ENCODE results near the gene RPL4.
"Not testable (repeated sequence)": the region's sequence is repeated elsewhere in the genome, so short reads cannot be mapped to it uniquely, and the experiment has no call there.

Gene RPL4

DNA sequence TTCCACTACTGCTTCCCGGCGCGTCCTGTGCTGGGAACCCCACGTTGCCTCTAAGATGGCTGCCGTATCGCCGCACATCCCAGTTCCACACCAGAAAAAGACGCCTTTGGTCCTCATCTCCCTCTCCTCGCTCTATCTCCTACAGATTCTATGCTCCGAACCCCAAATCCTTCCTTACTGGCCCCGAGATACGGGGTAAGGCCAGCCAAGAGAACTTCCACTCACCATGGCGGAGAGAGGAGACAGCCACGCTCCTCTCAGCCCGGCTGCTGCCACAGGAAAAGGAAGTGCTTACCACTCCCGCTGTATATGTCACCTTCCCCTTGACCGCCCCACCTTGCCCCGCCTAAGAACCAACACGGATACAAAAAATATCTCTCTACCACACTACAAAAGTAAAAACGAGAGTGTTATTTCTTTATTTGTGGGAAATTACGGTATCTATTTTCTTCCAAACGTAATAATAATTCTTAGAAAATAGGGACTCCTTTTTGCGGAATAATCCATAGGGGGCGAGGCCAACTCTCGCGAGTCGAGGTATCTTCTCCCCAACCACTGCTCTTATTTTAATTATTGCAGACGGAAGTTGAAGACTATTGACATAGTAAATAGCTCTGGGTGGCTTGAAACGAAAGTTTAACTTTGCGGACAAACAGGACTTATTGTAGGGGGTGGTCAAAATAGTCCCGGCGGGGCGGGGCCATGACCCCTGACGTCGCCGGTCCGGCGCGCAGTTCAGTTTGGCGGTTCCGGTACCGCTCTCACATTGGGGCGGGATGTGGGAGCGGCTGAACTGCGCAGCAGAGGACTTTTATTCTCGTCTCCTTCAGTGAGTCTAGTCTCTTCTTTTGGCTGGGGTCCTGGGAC, at the start of gene RPL4, which contains the start of gene ZWILCH:
Gene RPL4, minus strand, starts transcription at position 293 of the 867 bp plus-strand sequence. Its CDS starts 65 bp downstream, at position 228.
Gene ZWILCH, plus strand, starts transcription at position 764 of the 867 bp plus-strand sequence. Its CDS starts 13 bp downstream, at position 777.
- peak; percentile 82 to 83 for DNase-seq

DNA sequence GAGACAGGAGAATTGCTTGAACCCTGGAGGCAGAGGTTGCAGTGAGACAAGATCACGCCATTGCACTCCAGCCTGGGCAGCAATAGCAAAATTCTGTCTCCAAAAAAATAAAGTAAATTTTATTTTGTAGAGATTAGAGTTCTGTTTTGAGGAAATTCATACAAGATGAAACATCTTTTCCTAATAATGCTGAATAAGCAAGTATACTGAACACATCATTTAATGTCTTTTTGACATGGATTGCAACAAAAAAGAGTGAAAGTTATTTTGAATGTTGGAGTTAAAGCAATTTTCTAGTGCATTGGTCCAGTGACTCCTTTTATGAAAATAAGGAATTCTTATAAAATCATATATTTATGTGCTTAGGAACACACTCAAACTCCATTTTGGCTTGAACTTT, 40.6 kb upstream of the RPL4 start:
- DNase-seq, result no peak

DNA sequence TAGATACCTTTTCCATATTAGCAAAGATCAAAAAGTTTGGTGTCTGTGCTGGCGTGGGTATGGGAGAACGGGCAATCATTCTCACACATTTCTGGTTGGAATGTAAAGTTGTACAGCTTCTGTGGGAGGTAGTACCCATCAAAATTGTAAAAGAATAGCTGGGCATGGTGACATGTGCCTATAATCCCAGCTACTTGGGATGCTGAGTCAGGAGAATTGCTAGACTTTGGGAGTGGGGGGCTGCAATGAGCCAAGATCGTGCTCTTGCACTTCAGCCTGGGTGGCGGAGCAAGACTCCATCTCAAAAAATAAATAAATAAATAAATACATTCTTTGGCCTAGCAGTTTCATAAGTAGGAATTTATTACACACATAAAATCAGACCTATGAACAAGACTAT, 38.2 kb upstream of the RPL4 start:
- DNase-seq, result no peak

DNA sequence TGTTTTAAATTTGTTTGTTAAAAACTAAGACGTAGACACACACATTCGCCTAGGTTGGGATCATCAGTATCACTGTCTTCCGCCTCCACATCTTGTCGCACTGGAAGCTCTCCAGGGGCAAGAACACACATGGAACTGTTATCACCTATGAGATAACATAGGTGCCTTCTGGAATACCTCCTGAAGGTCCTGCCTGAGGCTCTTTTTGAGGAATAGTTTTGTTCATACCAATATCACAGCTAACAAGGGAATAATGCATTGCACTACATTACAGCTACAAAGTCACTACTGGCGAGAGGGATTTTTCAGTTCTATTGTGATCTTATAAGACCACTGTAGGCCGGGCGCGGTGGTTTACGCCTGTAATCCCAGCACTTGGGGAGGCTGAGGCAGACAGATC, 30.4 kb upstream of the RPL4 start:
- no peak for DNase-seq

DNA sequence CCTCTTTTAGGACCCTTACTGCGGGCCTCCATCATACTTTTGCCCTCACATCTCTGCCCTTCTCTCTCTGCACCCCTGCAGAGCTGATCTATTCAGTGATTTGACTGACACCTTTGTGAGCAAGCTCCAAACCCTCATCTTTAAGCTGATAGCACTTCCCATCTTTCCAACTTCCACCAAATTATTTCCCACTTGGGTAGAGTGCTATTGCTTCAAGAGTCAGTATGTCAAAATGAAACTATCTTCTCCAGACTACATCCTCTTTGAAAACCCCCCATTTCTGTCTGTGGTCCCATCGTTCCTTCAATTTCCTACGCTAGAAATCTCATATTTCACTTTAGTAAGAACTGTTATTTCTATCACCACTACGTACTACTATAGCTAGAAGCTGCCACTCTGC, 20.2 kb upstream of the RPL4 start:
- peak; percentile 49 to 53 for DNase-seq

DNA sequence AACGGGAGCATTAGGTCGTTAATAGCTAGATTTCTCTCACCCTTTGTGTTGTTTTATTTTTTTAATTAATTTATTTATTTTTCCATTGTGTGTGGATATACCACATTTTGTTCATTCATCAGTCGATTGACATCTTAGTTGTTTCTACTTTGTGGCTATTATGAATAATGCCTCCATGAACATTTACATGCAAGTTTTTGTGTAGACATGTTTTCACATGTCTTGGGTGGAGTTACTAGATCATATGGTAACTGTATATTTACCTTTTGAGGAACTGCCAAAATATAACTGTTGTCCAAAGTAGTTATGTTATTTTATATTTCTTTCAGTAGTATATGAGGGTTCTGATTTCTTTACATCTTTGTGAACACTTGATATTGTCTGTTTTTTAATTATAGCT, 19.3 kb upstream of the RPL4 start:
- DNase-seq, result no peak

DNA sequence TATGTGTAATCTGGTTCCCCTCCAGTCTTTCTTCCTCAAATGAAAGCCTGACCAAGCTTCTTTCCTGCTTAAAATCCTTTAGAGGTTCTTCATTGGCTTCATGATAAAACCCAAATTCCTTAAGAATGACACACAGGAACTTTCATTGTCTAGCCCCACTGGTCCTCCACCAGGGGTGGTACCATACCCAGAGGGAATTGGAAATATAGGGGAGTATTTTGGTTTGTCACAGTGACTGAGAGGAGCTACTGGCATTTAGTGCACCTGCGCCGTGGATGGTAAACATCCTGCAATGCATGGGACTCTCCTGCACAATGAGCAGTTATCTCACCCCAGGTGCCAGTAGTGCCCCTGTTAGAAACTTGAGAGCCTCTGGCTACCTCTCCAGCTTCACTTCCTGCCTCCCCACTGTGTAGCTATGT, 11.3 kb upstream of the RPL4 start:
- DNase-seq, result no peak

DNA sequence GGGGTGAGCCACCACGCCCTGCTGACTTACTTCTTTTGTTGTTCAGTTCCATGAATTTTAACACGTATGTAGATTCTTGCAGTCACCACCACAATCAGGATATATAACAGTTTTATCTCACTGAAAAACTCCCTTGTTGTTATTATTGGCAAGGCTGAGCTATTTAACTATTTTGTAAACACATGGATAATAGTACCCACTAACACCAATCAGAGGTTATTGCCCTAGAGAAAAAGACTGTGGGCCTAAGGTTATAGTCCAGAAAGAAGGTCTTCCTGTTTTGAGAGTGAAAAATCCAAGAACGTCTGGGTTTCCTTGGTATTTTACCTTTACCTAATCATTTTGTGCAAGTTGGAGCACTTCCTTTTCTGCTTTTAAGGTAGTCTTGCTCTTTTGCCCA, 9.9 kb upstream of the RPL4 start:
- no peak for DNase-seq

DNA sequence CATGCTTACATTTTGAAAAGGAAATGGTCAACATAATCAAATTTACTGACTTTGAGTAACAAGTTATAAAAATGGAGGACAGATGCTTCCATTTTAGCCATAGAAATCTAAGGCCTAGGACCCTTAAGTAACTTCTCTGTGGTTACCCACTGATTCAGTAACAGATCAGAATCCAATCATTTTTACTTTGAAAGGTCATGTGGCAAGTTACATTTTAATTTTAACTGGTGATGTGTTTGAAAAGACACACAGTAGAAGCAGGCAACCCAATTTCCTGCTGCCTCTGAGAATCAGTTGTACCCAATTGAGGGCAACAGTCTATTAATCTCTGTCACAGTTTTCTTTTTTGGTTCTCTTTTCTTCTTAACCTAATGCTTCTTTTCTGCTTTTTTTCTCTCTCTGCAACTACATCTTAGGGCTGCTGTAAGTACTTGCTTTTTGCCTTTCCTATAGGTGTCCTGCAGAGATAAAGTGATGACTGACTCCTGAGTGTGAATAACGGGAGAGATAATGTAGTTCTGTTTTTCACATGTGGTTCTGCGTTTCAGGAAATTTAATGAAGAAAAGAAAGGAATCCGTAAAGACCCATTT, 3.7 kb upstream of the RPL4 start:
- no peak for DNase-seq

DNA sequence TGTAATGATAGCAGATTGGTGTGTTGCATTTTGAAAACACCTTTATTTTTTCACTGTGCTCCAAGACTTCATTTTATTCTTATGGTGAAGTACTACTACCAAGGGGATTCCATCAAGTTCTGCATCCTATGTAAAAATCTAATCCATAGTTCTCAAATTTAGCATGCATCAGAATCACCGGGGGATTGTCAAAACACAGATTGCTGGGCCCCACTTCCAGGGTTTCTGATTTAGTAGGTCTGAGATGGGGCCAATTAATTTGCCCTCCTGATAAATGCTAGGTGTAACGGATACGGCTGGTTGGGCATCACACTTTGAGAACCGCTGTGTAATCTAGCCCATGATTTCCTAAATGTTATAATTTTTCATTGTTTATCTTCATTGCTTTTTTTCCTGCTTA, 1.2 kb upstream of the RPL4 start:
- no peak for DNase-seq

DNA sequence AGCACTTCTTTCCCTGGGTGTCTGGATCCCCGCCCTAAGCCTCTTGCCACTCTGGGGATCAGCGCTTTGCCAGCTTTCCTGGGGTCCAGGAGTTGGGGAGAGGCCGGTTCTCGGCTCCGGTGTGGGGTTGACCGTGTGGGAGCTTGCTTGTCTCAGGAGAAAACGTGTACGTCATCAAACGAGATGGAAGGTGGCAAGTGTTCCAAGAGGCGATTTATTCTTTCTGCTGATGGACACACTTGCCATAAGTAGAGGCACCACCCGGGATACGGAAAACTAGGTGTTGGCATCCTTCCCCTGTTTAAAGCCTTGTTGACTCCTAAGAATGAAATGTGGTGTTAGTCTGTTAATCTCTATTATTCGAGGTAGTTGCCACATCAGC, 766 bp upstream of the RPL4 start:
- no peak for DNase-seq

DNA sequence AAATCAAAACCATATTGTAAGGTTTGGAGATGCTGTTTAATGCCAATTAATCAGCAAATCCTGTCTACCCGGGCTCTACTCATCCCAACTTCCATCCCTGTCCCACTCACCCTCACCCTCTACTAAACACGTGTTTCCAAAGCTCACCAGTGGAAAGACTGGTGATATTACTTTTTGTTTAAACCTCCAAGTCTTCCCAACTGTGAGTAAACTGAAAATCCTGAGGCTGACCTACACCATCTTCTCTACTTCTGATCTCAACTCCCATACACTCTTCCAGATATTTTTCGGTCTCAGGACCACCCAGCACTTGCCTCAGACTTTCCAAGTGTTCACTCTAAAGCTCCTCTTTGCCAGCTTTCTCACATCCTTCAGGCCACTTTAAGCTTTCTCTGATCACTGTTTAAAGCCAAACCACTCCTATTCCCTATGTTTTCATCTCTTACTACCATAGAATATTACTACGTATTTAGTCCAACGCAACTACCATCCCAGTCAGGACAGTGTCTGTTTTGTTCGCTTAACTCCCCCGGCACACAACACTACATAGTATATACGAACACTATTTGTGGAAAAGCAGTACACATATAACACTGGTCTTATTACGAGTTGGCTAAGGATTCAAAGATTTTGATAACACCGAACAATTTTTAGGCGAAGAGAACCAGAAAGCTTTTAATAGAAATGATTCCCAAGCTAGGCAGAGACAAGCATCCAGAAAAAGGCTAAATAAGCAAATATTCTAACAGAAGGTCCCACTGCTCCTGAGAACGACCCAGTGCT, 684 bp downstream of the RPL4 start:
- no peak for DNase-seq

DNA sequence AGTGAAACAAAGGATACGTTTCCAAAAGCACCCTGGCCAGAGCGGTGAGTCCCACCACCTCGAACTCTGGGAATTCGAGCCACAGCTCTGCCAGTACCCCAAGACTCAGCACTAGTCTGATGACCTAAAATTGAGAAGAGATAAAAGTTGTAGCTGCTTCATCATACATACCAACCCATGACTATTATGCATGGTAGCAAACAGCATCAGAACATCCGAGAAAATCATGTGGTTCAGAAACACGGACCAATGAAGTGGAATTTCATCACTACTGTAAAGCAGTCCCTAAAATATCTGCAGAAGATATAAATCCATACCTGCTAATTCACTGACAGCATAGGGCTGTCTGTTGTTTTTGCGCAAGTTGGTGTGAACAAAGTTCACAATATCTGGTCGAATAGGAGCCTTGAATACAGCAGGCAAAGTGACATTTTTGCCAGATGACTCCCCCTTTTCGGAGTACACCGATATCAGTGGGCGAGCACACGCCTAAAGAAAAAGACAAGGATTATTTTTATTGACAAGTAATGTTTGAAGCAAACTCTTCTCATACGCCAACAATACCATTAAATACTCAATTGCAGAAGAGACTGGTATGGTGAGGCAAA, 1.5 kb downstream of the RPL4 start:
- DNase-seq, result peak in 1 of 2 donors; percentile 3

DNA sequence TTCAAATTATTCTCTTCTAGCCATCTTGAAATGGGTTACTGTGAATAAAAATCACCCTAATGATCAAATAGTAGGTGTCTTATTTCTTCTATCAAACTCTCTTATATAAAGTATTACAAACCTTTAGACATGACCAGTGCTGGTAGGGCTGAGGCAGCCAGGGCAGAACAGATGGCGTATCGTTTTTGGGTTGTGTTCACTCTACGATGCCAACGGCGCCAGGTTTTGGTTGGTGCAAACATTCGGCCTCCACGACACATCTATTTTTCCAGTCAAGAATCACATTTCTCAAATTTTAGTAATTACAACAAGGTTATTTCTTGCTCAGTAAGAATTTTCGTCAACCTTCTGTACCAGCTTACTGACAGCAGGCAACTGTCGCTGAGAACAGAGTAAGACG, 2.2 kb downstream of the RPL4 start:
- DNase-seq, result no peak

DNA sequence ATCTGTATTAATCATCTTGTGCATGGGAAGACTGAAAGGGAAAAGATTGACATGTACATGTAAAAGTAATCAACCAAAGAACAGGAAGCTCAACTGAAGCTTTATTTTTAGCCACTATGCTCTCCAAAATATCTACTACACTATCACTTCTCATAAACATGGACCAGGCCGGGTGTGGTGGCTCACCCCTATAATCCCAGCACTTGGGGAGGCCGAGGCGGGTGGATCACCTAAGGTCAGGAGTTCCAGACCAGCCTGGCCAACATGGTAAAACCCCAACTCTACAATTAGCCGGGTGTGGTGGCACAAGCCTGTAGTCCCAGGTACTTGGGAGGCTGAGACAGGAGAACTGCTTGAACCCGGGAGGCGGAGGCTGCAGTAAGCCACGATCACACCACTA, 4.3 kb downstream of the RPL4 start:
- DNase-seq, result not testable (repeated sequence)

DNA sequence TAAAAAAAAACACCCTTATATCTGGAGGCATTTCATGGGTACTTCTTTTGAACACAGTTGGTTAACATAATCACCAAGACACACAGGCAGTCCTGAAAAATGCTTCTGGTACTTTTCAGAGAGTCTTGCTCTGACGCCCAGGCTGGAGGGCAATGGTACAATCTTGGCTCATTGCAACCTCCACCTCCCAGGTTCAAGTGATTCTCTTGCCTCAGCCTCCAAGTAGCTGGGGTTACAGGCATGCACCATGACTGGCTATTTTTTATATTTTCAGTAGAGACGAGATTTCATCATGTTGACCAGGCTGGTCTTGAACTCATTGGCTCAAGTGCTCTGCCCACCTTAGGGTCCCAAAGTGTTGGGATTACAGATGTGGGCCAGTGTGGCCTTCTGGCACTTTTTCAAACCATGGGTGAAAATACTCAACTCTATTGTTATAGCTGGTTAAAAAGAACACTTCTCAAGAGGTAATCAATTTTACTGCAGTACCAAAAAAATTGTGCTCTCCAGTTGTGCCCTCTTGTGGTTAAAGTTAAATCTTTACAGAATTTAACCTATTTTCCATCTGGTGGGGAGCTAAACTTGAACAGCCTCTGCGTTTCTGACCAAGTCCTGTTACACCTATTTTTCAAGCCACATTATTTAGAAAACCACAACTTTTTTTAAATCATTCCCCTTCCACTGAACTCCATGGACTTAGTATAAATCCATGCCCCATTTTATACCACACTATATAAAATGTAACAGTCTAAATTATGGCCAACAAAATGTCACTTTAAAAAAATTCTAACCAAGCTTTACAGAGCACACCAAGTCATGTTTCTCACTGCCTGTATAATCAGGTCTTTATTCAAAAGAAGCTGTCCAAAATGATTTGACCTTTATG, 5.9 kb downstream of the RPL4 start:
- peak; percentile 22 to 49 for DNase-seq

DNA sequence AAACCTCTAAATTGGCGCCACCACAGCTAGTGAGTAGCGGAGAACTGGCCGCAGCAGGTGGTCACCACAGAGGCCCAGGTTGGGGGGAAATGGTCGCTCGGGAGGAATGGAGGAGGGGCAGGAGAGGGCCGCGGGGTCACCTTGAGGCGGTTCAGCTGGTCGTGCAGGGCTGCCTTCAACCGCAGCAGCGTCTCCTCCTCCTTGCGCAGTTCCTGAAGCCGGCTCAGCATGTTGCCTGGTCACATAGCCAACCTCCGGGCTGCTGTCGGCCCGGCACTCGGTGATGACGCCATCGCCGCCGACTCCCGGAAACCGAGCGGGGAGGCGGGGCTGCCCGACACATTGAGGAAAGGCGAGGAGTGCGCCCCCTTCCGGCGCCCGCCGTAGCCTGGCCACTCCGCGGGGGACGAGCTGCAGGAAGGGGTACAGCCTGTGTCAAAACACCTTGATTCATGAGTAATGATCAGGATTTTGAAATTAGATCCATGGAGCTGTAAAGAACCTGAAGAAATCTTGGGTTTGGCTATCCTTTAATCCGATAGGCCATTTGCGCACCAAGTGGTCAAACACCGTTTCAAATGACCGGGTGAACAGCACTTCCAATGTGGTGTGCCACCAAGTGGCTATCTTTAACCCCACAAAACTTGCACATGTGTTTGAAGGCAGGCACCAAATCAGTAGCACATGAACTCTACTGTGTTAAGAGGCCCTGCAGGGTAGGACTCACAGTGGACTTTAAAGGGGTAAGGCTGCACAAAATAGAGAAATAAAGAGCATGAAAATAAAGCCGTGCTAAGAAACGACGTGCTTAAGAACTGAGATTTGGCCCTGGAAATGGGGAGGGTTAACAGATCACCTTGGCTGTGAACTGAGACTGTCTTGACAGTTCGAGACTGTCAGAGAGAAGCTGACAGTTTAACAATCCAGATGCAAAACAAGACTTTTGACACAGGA, 6.9 kb downstream of the RPL4 start, which contains the start of gene SNAPC5:
Gene SNAPC5, minus strand, starts transcription at position 261 of the 954 bp plus-strand sequence. Its CDS starts 31 bp downstream, at position 230.
- DNase-seq, result peak; percentile 92 to 97

DNA sequence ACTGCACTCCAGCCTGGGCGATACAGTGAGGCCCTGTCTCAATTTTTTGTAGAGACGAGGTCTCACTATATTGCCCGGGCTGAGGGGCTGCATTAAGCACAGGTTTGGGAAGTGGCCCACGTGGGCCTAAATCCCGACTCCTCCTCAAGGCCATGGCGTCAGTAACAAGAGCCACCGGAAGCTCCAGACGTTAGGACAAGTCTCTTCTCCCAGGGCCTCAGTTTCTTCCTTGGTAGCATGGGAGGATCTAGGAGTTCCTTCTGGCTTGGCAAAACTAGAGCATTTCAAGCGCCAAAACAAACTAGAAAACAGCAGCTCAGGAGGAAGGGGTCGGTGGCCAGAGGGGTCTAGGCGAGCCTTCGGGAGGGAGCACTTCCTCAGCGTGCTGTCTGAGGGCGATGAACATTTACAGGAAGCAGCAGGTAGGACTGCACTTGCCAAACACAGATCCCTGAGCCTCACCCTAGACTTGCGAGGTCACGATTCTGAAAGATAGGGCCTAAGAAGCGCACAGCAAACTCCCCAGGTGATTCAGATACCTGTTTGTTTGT, 7.6 kb downstream of the RPL4 start:
- DNase-seq, result no peak

DNA sequence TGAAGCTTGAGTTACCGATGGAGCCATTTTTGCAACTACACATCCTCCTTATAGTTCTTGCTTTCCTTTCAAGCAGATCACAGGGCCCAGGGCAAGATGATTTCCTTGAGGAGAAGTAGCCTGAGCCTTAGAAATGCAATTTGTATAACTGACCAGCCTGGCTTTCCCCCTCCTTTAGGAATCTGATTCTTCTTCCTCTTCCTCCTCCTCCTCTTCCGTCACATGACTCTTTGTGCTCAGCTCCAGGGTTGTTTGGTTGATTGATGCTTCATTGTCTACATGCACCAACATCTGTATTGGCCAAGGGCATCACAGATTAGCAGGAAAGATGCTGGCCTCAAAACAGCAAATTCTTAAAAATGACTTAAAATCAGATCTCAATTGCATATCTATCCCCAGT, 10.4 kb downstream of the RPL4 start:
- DNase-seq, result peak; percentile 28 to 38

DNA sequence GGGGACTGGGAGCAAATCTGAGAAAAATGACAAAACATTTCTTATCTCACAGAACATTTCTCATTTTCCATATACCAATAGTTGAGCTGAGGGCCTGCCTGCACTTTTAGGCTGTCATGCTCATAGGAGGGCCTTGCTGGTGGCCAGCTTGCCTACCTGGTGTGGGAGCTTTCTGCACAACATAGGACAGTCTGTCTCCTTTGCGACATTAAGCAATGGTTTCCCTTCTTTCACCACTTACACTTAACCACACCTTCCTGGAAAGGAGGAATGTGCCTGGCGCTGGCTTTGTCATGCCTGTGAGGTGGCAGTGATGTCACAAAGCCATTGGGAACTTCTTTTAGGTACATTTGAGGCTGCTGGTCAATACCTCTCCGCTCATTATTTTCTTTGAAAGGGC, 12.8 kb downstream of the RPL4 start:
- no peak for DNase-seq

Measured in inflammatory macrophage treated with lipopolysaccharide for 1 hour (primary cell).